ENCODE measurements around the gene POLDIP3.
"Not testable (repeated sequence)": the region's sequence is repeated elsewhere in the genome, so short reads cannot be mapped to it uniquely, and the experiment has no call there.

Gene POLDIP3

DNA sequence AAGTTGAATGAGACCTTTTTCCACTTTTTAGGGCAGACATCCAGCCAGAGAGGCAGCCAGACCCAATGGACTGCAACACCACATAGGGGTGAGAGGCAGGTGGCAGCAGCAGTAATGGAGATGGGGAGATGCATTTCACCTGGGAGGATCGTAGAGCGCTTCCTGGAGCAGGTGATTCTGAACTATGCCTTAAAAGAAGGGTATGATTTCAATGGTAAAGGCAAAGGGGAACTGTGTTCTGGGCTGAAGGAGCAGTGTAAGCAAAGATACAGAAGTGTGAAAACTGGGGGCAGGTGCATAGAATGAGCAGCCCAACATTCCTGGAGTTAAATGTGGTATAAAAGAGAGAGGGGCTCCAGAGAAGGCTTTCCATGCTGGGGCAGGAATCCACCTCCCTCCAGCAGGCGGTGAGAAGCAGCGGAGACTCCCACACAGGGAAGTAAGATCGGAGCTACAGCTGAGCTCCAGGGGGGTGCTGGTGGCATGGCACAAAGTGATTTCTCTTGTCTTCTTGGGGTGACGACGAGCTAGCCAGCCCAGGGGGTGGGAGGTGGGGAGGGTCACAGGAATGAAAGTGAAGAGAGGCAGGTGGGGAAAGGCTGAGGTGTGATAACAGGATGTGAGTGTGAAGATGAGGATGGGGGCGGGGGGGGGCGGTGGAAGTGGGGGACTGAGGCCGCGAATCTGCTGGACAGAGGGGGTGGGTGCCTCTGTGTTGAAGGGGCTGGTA, 65.2 kb downstream of the POLDIP3 start:
- no peak for DNase-seq

DNA sequence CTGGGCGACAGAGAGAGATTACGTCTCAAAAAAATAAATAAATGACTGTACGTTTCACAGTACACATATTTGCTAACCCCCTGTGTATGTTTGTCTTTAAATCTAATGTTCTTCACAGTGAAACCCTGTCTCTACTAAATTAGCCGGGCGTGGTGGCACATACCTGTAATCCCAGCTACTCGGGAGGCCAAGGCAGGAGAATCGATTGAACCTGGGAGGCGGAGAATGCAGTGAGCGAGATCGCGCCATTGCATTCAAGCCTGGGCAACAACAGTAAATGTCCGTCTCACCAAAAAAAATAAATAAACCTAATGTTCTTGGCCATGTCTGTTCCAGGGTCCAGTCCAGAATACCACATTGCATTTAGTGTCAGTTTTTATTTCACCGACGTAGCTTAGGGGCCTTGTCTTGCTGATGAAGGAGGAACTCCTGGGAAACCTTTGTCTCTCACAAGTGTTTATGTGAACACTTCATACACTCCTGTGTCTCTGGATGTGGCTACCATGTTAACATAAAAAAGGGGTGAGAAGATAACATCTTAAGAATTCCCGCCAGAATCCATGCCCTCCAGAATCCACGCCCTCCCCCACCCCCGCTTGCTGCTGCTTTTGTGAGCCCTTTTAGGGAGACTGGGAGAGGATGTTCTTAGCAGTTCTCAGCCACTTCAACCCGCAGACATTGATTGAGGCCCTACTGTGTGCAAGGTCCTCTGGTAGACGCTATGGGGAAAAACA, 65.9 kb downstream of the POLDIP3 start:
- DNase-seq, result no peak

DNA sequence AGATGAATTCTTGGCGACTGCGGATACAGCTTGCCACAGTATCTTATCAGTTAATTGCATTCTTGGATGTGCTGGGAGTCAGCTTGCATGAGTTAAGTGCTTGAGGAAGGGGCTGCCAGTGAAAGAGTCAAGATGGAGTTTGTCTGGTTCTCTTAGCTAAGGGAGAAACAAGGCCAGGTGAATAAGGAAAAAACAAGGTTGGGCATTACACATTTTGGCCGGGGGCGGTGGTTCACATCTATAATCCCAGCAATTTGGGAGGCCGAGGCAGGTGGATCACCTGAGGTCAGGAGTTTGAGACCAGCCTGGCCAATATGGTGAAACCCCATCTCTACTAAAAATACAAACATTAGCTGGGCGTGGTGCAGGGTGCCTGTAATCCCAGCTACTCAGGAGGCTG, 66.6 kb downstream of the POLDIP3 start:
- DNase-seq, result not testable (repeated sequence)

DNA sequence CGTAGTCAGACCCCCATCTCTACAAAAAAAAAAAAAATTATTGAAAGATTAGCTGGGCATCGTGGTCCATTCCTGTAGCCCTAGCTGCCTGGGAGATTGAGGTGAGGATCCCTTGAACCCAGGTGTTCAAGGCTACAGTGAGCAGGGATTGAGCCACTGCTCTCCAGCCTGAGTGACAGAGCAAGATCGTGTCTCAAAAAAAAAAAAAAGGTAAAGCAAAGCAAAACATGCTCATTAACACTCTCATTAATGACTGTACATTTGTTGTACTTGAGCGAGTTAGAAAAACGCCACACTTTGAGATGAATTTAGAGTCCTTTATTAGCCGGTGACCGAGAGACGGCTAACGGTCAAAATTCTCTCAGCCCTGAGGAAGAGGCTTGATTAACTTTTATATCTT, 67.1 kb downstream of the POLDIP3 start:
- no peak for DNase-seq

DNA sequence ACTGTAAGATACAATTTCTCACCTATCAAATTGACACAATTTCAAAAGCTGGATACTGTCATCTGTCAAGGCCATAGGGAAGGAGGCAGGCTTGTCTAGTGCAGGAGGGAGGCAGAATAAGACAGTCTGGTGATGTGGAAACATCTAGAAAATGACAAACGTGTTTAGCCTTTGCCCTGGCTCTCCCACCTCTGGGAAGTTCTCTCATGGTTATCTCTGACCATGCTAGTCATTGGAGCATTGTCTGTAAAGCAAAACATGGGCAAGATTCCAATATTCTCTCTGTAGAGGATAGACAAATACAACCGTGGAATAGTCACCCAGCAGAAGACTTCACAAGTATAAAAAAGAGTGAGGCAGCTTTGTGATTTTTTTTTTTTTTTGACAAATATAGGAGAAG, 70.0 kb downstream of the POLDIP3 start:
- DNase-seq, result no peak

DNA sequence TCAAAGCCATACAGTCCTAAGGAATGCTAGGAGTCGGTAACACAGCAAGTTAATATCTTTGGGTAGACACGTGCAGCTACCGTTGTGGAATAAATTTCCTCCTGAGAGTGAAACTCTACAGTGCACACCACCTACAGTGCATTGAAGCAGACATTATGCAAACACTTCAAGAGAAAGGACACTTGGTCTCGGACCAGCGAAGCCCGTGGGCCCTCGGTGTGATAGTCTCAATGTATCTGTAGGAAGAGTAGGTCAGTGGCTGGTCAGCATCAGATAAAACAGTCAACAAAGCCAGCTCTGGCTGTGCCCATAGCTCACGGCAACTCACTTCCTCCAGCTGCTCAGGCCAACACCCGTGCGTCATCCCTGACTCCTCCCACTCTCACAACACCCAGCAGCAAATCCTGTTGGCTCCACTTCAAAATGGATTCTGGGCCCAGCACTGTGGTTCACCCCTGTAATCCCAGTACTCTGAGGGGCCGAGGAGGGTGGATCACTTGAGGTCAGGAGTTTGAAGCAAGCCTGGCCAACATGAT, 75.4 kb downstream of the POLDIP3 start:
- not testable (repeated sequence) for DNase-seq

DNA sequence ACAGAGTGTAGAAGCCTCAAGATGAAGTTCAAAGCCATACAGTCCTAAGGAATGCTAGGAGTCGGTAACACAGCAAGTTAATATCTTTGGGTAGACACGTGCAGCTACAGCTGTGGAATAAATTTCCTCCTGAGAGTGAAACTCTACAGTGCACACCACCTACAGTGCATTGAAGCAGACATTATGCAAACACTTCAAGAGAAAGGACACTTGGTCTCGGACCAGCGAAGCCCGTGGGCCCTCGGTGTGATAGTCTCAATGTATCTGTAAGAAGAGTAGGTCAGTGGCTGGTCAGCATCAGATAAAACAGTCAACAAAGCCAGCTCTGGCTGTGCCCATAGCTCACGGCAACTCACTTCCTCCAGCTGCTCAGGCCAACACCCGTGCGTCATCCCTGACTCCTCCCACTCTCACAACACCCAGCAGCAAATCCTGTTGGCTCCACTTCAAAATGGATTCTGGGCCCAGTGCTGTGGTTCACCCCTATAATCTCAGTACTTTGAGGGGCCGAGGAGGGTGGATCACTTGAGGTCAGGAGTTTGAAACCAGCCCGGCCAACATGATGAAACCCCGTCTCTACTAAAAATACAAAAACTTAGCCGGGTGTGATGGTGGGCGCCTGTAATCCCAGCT, 77.4 kb downstream of the POLDIP3 start:
- DNase-seq, result not testable (repeated sequence)

DNA sequence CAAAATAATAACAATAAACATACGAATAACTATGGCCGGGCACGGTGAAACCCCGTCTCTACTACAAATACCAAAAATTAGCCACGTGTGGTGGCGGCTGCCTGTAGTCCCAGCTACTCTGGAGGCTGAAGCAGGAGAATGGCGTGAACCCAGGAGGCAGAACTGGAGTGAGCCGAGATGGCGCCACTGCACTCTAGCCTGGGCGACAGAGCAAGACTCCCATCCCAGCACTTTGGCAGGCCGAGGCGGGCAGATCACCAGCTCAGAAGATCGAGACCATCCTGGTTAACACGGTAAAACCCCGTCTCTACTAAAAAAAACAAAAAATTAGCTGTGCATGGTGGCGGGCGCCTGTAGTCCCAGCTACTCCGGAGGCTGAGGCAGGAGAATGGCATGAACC, 78.0 kb downstream of the POLDIP3 start:
- not testable (repeated sequence) for DNase-seq

DNA sequence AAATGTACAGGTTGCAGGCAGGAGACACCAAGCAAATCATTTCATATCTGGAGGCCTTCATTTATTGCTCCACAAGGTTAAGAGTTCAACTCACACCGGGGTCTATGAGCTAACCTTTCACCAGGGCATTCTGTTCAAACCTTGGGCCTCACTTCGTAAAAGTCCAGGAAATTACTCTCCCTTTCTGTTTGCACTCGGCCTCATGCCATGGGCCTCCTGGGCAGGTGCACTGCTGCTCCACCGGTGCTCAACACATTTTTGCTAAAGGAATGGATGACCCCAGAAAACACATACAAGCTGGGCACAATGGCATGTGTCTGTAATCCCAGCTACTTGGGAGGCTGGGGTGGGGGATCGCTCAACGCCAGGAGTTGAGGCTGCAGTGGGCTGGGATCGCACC, 78.5 kb downstream of the POLDIP3 start:
- no peak for DNase-seq

DNA sequence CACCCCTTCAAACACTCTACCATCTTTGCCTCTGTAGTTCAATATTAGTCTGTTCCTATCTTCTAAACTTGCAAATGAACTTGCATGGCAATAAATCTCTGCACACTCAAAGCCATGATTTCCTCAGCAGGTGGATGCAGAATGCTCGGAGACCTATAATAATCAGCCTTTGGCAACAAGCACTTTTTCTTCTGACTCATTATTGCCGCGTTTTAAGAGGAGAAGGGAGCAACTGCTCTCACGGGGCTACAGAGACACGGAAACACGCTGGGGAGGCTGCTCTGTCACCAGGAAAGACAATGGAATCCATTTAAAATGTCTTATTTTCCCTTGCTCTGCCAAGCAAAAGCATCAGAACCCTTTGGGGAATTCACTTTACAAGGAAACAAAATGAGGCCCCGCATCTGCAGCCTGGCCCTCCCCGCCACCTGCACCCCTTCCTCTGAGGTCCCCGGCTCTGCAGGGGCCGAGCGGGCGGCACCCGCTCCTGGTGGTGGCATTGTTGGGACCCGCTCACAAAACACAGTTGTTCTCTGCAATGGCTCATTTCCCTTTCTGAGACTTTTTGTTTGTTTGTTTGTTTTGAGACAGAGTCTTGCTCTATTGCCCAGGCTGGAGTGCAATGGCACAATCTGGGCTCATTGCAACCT, 79.5 kb downstream of the POLDIP3 start:
- DNase-seq, result not testable (repeated sequence)
